Osteoblast (primary cell): Measurements from ENCODE around the gene ZNF549. TPM values are rescaled to one million over a fixed set of nuclear protein-coding genes. Genes with fewer than 3 reads are reported as not detected.

Source experiments
- DNase-seq: peaks from one replicate; pipeline ENCODE4 v3.0.0; 2011; ENCODE audit warnings: low spot score, mixed read lengths; ENCODE audit not compliant: insufficient read length; ENCODE audit errors: missing footprints
- H2AFZ ChIP-seq: 2 replicates; pipeline ENCODE4 v1.6.0; 2011; ENCODE audit warnings: mild to moderate bottlenecking, low read length
- H3K27ac ChIP-seq: 2 replicates; pipeline ENCODE4 v1.5.1; 2011; ENCODE audit warnings: mild to moderate bottlenecking, low read depth, low read length, moderate library complexity
- H3K27me3 ChIP-seq: 2 replicates; pipeline ENCODE4 v1.6.0; 2012; ENCODE audit warnings: mild to moderate bottlenecking, control low read depth, inconsistent platforms, low read length, moderate library complexity; ENCODE audit not compliant: insufficient read depth
- H3K36me3 ChIP-seq: 2 replicates; pipeline ENCODE4 v1.5.1; 2011; ENCODE audit warnings: mild to moderate bottlenecking, low read length, control low read depth, moderate library complexity; ENCODE audit not compliant: insufficient read depth
- H3K4me1 ChIP-seq: 2 replicates; pipeline ENCODE4 v1.5.1; 2011; ENCODE audit warnings: mild to moderate bottlenecking, low read length, control low read depth, moderate library complexity; ENCODE audit not compliant: insufficient read depth
- H3K4me2 ChIP-seq: 2 replicates; pipeline ENCODE4 v1.6.0; 2011; ENCODE audit warnings: mild to moderate bottlenecking, low read length; ENCODE audit not compliant: insufficient read depth
- H3K4me3 ChIP-seq: fragments of 200-600 bp; sonication (generic); 3 replicates; pipeline ENCODE4 v1.5.1; 2012; ENCODE audit warnings: mild to moderate bottlenecking, low read length, inconsistent platforms; ENCODE audit not compliant: insufficient read depth
- H3K79me2 ChIP-seq: 2 replicates; pipeline ENCODE4 v1.6.0; 2012; ENCODE audit warnings: mild to moderate bottlenecking, low read length, control low read depth, inconsistent platforms; ENCODE audit not compliant: insufficient read depth
- H3K9me3 ChIP-seq: 2 replicates; pipeline ENCODE4 v1.5.1; 2011; ENCODE audit warnings: low read depth, low read length, control low read depth
- H4K20me1 ChIP-seq: 2 replicates; pipeline ENCODE4 v1.6.0; 2012; ENCODE audit warnings: mild to moderate bottlenecking, low read length, control low read depth; ENCODE audit not compliant: insufficient read depth
- total RNA-seq: library from RNA; depleted of rRNA; stranded (reverse); fragments of >200 nt; gene quantifications from 2 replicates; pipeline ENCODE4 v1.2.3, GENCODE V29; 2012
- TF ChIP-seq, protein P1 (sequence below): IDR thresholded peaks from 2 replicates; pipeline ENCODE4 v1.5.1; 2011; ENCODE audit warnings: mild to moderate bottlenecking, low read depth, low read length, moderate library complexity; ENCODE audit errors: extremely low read depth

Gene ZNF549
- total RNA-seq, 1 donor = 5.8 TPM

DNA sequence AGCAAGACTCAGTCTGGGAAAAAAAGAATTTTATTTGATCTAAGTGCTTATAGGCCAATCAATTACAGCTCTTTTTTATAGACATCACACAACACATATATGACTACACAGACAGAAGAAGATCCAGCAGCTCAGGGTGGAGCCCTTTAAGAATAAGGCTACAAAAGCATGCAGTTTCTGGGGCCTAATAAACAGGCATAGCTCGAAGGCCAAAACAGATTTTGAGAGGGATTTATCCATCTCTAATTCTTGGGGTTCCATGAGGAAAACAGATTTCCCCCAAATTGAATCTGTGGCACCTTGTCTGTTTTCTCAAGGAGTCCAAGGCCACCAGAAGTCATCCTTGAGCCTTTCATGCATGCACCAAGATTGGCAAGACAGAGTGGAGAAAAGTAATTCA, 36.4 kb downstream of the ZNF549 start:
- Histone ChIP-seq H3K4me3 (no peak overlapping the region), H3K9me3 (peaks cover 14% of the 10 kb centered on the region), H4K20me1 (no peaks in the 10 kb centered on the region), H3K36me3 (no peaks in the 10 kb centered on the region), H3K4me2 (no peak overlapping the region), H3K27ac (no peak overlapping the region), H2AFZ (no peak overlapping the region), H3K4me1 (peaks cover 15% of the 10 kb centered on the region), H3K27me3 (no peaks in the 10 kb centered on the region), H3K79me2 (peaks cover 11% of the 10 kb centered on the region)
- TF ChIP-seq, protein P1, sequence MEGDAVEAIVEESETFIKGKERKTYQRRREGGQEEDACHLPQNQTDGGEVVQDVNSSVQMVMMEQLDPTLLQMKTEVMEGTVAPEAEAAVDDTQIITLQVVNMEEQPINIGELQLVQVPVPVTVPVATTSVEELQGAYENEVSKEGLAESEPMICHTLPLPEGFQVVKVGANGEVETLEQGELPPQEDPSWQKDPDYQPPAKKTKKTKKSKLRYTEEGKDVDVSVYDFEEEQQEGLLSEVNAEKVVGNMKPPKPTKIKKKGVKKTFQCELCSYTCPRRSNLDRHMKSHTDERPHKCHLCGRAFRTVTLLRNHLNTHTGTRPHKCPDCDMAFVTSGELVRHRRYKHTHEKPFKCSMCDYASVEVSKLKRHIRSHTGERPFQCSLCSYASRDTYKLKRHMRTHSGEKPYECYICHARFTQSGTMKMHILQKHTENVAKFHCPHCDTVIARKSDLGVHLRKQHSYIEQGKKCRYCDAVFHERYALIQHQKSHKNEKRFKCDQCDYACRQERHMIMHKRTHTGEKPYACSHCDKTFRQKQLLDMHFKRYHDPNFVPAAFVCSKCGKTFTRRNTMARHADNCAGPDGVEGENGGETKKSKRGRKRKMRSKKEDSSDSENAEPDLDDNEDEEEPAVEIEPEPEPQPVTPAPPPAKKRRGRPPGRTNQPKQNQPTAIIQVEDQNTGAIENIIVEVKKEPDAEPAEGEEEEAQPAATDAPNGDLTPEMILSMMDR = no peak
- no peak for DNase-seq

DNA sequence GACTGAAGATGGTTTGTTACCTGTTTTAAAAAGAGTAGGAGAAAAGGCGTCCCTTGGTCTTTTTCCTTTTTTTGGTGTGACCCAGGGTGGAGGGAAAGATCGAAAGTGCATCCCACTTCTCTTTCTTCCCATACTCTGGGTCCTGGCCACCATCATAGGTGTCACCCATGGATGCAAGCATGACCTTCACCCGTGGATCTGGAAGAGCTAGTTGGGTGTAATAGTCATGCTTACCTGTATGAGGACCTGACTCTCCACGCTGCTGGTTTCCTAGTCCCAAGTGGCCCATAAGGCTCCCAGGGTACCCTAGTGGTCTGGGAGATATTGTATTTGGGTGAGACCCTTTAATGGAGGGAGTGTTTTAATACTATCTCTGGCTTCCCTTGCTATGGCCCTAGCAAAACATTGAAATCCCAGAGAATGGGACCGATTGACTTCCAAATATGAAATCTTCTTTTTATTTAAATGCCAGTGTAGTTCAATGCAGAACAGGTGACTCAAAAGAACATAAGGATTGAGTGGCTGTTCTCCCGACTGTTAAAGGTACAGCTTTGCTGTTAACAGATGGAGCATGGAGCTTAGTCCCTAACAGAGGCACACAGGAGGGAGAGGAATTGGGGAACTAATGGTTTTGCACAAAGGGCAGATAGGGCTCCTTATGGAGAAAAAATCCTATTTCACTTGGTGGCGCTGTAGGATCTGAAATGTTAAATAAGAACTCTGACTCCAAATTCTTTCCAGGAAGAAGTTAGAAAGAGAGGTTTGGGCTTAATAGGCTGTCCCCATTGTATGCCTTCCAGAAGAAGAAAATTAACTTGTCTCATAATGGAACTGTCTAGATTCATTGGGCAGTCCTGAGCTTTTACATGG, 39.5 kb downstream of the ZNF549 start:
- Histone ChIP-seq H2AFZ (no peak overlapping the region), H3K4me3 (no peak overlapping the region), H3K79me2 (no peaks in the 10 kb centered on the region), H3K27me3 (no peaks in the 10 kb centered on the region), H3K27ac (no peak overlapping the region), H3K4me1 (no peaks in the 10 kb centered on the region), H3K9me3 (peaks cover 33% of the 10 kb centered on the region), H4K20me1 (no peaks in the 10 kb centered on the region), H3K36me3 (no peaks in the 10 kb centered on the region), H3K4me2 (no peak overlapping the region)
- TF ChIP-seq, protein P1 = no peak
- DNase-seq = no peak

DNA sequence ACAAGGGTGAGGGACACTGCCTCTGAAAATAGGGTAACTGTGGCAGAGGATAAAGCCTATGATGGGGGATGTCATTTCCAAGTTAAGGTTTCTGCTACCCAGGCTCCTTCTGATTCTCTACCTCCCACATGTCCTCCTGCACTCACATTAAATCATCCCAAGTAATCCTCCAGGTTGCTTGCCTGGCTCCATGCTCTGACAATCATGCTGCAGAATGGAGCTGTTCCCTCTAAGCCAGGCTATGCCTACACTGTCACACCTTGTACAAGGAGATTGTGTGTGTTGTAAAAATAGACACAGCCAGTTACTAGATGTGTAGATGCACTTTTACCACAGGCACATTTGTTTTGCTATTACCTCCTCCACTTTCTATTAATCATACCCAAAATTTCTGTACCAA, 43.6 kb downstream of the ZNF549 start:
- Histone ChIP-seq H3K9me3 (peaks cover 64% of the 10 kb centered on the region), H3K27ac (no peak overlapping the region), H3K36me3 (peaks cover 37% of the 10 kb centered on the region), H3K4me1 (no peaks in the 10 kb centered on the region), H2AFZ (no peak overlapping the region), H4K20me1 (no peaks in the 10 kb centered on the region), H3K4me3 (no peak overlapping the region), H3K4me2 (no peak overlapping the region), H3K27me3 (no peaks in the 10 kb centered on the region), H3K79me2 (peaks cover 3% of the 10 kb centered on the region)
- no peak for DNase-seq
- TF ChIP-seq, protein P1 = no peak

DNA sequence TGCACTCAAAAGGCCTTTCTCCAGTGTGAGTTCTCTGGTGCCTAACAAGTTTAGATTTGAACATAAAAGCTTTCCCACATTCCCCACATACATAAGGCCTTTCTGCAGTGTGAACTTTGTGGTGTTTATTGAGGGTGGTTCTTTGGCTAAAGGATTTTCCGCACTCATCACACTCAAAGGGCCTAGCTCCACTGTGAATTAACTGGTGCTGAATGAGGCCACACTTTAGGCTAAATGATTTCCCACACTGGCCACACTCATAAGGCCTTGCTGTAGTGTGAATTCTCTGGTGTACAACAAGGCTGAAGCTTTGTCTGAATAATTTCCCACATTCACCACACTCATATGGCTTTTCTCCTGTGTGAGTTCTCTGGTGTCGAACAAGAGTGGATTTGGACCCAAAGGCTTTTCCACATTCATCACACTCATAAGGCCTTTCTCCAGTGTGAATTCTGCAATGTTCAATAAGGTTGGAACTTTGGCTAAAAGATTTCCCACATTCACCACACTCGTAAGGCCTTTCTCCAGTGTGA, 45.3 kb downstream of the ZNF549 start:
- H3K4me1 ChIP-seq = no peaks in the 10 kb centered on the region
- peak; percentile 38 for DNase-seq
- TF ChIP-seq, protein P1 = no peak
- no peak overlapping the region for H3K4me3 ChIP-seq
- no peaks in the 10 kb centered on the region for H3K27me3 ChIP-seq
- H3K4me2 ChIP-seq = no peak overlapping the region
- no peak overlapping the region for H2AFZ ChIP-seq
- H3K36me3 ChIP-seq = peaks cover 49% of the 10 kb centered on the region
- no peak overlapping the region for H3K27ac ChIP-seq
- no peaks in the 10 kb centered on the region for H4K20me1 ChIP-seq
- H3K9me3 ChIP-seq = peaks cover 65% of the 10 kb centered on the region
- peaks cover 20% of the 10 kb centered on the region for H3K79me2 ChIP-seq
